LNCAP (cell line): ENCODE measurements around the gene PLS3.

Experiments used
- CTCF ChIP-seq: fragments of 450-650 bp; IDR thresholded peaks from 2 replicates; pipeline ENCODE4 v1.5.1; 2017; ENCODE audit warnings: mild to moderate bottlenecking

PLS3 gene

GRCh38 chrX:115573185-115573584, 12.2 kb downstream of the PLS3 start:
- TF ChIP-seq CTCF: no peak

- TF ChIP-seq CTCF: no peak
Measured at GRCh38 chrX:115576676-115577075, 15.7 kb downstream of the PLS3 start.

- TF ChIP-seq CTCF: no peak
Measured at GRCh38 chrX:115579327-115579726, 18.4 kb downstream of the PLS3 start.

GRCh38 chrX:115579786-115580294, 18.9 kb downstream of the PLS3 start:
- TF ChIP-seq CTCF: no peak

GRCh38 chrX:115581759-115582615, 21.0 kb downstream of the PLS3 start:
- no peak for TF ChIP-seq CTCF

- TF ChIP-seq CTCF: no peak
Measured at GRCh38 chrX:115582616-115583495, 21.9 kb downstream of the PLS3 start.

GRCh38 chrX:115583496-115584004, 22.6 kb downstream of the PLS3 start:
- TF ChIP-seq CTCF: no peak
